CMK (cell line): ENCODE measurements around the gene CDK19.

ENCODE experiments used
- DNase-seq: peaks from one replicate; pipeline ENCODE4 v3.0.0-alpha.2; 2010; ENCODE audit warnings: low read depth

CDK19 gene

GRCh38 chr6:110703010-110703905 lies 112.0 kb downstream of the CDK19 start:
- no peak for DNase-seq

- no peak for DNase-seq
Measured at GRCh38 chr6:110699780-110700179, 115.5 kb downstream of the CDK19 start.

- no peak for DNase-seq
Measured at GRCh38 chr6:110693994-110694393, 121.3 kb downstream of the CDK19 start.

DNA sequence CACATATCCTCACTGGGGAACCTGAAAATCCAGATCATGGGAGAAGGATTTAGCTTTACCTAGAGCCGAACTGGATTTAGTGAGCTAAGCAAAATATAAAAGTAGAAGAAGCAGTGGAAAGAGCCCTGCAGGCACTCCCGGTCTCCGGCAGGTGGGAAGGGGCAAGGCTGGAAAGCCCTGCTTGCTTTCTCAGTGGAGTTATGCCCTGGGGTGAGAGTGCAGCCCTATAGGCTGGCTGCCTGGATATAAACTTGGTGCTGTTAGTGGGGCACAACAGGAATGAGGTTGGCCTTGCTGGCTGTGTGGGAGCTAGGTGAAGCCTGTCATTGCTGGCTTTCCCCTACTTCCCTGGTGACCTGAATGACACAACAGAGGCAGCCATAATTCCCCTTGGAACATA lies 122.0 kb downstream of the CDK19 start:
- DNase-seq, result no peak

GRCh38 chr6:110690916-110691315 lies 124.4 kb downstream of the CDK19 start:
- no peak for DNase-seq

DNA sequence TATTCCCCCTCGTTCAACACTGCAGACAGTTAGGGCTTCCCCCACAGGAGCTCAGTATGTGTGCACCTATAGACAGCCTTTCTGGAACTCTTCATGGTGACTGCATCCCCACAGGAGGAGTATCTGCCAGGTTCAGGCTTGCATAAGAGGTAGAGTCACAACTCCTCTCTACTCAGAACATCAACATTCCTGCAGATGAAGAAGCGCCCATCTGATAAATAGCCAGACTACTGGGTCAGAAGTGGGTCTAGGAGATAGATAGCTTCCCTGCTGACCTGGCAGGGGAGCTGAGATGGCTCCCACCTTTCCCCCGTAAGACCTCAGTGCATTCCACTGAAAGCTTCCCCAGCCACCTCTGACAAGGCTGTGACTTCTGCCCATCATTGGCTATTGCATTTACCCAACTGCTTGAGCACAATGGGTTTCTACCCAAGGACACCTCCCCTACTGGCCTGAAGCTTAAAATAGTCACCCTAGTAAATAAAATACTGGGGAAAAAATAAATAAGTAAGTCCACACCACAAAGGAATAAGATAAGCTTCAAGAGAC lies 125.1 kb downstream of the CDK19 start:
- no peak for DNase-seq

DNA sequence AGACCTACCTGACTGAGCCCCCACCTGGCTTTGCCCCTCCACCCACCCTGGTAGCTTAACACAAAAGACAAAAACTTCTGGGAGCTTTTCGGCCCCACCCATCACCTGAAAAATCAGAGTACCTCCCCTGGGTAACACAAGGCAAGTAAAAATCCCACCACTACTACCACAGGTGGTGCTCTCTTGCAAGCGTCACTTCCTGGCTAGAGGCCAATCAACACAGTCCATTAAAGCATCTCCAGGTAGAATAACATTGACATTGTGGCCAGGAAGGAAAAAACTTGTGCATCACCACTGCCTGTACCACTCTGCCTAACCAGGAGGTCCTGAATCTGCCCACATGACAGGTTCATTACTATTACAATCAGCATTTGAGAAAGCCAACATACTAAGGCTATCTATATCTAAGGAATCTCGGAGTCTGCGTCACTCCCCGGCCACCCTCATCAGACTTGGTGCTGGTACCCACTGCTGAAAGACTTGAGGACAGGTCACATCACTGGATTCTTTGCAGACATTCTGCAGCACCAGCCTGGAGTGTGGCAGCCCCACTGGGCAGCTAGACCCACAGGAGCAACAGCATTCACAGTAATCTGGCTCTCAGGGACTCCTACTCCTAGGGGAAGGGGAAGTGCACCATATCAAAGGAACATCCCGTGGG lies 125.9 kb downstream of the CDK19 start:
- no peak for DNase-seq

- DNase-seq, result no peak
Measured at GRCh38 chr6:110688661-110689268, 126.5 kb downstream of the CDK19 start.

DNA sequence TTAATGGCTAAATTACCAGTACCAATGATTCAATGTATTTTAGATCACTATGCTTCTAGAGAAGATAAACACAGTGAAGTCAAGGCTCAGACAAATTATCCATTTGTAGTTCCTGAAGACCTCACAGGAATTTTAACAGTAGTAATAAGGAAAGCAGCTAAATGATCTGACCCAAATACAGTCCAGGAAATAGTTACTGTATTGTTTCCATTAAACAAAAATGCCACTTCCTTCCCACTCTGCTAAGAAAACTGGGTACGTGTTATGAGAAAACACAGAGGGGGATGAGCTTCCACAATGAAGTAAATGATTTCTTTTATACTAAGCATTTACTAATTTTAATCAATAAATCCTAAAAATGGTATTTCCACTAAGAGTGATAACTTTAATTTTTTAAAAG lies 127.9 kb downstream of the CDK19 start:
- no peak for DNase-seq

DNA sequence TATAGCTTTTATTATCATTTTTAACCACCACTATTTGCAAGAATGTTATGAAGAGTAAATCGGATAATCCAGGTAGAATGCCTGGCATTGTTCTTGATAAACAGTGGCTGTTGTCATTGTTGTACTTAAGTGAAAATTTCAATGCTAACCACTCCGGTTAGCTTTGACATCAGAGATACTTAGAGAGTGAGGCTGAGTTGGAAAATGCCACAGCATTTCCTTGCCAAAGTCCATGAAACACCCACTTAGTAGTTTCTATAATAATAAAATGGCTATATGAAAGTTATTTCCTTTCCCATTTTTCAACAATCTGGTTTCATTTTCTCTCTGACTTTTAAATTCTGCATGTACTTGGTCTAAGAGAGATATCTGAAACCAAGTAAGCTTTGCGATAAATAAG lies 132.0 kb downstream of the CDK19 start:
- DNase-seq, result no peak

GRCh38 chr6:110682460-110682853 lies 132.8 kb downstream of the CDK19 start:
- DNase-seq, result peak; percentile 47

GRCh38 chr6:110681543-110682459 lies 133.5 kb downstream of the CDK19 start:
- DNase-seq, result no peak

- DNase-seq, result no peak
Measured at GRCh38 chr6:110676396-110676795, 138.9 kb downstream of the CDK19 start.

DNA sequence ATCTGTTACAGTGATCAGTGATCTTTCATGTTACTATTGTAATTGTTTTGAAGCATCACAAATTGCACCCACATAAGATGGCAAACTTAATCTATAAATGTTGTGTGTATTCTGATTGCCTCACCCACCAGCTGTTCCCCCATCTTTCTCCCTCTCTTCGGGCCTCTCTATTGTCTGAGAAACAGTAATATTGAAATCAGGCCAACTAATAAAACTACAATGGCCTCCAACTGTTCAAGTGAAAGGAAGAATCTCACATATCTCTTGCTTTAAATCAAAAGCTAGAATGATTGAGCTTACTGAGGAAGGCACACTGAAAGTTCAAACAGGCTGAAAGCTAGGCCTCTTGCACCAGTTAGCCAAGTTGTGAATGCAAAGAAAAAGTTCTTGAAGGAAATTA lies 141.2 kb downstream of the CDK19 start:
- DNase-seq, result no peak

- DNase-seq, result no peak
Measured at GRCh38 chr6:110672122-110672521, 143.1 kb downstream of the CDK19 start.

DNA sequence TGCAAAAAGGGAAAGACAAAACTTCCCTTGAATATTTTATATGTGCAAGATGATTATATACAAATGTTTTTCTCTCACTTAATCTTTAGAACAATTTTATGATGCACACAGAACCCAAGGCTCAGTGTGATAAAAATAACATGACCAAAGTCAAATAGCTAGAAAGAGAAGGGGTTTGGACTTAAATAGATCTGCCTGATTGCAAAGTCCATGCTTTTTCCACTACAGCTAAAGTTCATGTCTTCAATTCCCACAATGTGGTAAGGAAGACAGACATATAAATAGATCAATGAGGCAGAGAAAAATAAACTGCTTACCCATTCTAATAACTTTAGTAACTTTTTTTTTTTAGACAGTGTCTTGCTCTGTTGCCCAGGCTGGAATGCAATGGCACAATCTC lies 143.8 kb downstream of the CDK19 start:
- DNase-seq, result no peak

DNA sequence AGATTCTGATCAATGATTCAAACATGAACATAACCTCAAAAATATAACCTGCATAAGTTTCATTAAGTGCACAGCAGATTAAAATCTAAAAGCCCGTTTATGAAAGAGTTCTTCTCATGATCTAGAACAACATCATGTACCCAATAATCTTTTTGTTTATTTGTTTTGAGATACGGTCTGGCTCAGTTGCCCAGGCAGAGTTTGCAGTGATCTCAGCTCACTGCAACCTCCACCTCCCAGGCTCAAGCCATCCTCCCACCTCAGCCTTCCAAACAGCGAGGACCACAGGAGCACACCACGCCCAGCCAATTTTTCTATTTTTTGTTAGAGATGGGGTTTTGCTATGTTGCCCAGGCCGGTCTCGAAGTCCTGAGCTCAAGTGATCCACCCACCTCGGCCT lies 149.7 kb downstream of the CDK19 start:
- DNase-seq, result no peak

DNA sequence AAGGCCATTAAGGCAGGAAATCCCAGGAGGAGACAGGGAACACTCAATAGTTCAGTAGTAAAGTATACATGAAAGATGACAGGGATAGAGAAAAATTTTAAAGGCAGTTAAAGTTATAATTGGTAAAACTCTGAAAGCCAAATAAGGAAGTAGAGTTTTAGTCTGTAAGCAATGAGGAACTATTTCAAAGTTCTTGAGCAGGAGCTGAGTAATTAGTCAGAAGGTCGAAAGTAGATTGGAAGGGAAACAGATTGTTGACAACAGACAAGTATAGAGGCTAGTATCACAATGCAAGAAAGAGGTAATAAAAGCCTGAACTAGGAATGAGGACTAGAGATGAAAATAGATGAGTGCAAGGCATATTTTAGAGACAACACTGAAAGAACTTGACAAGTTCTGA lies 150.3 kb downstream of the CDK19 start:
- no peak for DNase-seq

- no peak for DNase-seq
Measured at GRCh38 chr6:110662490-110663211, 152.6 kb downstream of the CDK19 start.

DNA sequence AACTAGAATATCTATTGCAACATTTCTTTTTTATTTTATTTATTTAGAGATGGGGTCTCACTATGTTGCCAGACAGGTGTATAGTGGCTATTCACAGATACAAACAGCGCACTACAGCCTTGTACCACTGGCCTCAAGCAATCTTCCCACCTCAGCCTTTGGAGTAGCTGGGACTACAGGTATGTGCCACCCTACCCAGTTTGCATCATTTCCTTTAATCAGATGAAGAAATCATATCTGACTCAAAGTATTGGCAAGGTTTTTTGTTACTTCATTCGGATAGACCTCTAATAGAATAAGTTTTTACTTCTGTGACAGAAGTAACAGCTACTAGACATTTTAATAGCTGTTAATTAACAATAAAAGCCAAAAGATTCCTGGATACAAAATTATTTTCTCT lies 153.9 kb downstream of the CDK19 start:
- DNase-seq, result no peak

DNA sequence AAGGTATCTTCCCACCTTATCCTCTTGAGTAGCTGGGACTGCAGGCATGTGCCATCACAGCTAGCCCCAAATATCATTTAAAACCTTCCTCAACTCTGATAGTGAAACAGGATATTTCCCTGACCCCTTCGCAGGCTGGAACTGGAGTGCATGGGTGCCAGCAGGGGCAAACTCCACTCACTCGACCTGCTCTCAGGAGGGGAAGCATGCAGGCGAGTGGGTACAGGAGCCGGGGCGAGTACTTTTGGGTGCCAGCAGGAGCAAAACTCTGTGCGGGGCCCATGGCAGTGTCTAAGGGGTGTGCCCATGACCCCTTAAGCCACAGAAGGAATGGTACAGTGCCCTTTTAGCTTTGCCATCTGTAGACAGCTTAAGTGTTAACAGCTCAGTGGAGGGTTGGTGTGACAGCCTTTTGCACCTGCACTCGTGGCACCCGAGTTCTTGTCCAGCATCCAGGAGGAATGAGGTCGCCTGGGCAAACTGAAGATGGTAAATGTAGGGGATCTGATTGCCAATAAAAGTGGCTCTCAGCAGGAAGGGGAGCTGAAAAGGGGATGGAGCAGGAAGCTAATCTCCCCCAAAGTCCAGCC lies 155.1 kb downstream of the CDK19 start:
- no peak for DNase-seq
